OCI-LY3 (cell line): Measurements from ENCODE around the gene MACROD2.

Experiments
- CTCF ChIP-seq: fragments of 200-600, 300-600 bp; sonication (generic); IDR thresholded peaks from 2 replicates; pipeline ENCODE4 v1.5.1; 2014; ENCODE audit warnings: antibody characterized with exemption, low read length, low read depth
- EZH2phosphoT487 ChIP-seq: fragments of 200-600 bp; shearing (Covaris generic); IDR thresholded peaks from 2 replicates; pipeline ENCODE4 v1.6.1; 2018; ENCODE audit warnings: antibody characterized with exemption, mixed run types, low read depth

- TF ChIP-seq CTCF: no peak
- no peak for TF ChIP-seq EZH2phosphoT487
Observed at GRCh38 chr20:14093652-14094051, 98.3 kb downstream of the MACROD2 start.
